Gastrocnemius medialis (tissue), 4 donors: ENCODE data around the gene LSM14A. TPM values are rescaled to one million over a fixed set of nuclear protein-coding genes. Genes with fewer than 3 reads are reported as not detected.
A peak's percentile ranks its signal among the peaks of the same experiment; 100 is the strongest.

Experiments used
- ATAC-seq, 2 donors: fragments of 150-250 bp; one replicate each; pipeline ENCODE4 v1.9.1; 2016
- DNase-seq, 2 donors: peaks; one replicate each; pipeline ENCODE4 v3.0.0-alpha.2; 2019
- H3K27ac ChIP-seq, 4 donors: fragments of 200-600 bp; sonication (generic); 1 replicate in 1 of 4; 2 replicates in 3 of 4; pipeline ENCODE4 v1.5.1; 2016 to 2018; ENCODE audit warnings: mild to moderate bottlenecking in 2 of 4, moderate library complexity in 1 of 4
- H3K27me3 ChIP-seq, 3 donors: fragments of 200-600 bp; sonication (generic) in 2 of 3; 1 replicate in 1 of 3; 2 replicates in 2 of 3; pipeline versions ENCODE4 v1.5.1 to v1.6.0; 2016 to 2019; ENCODE audit warnings: mild to moderate bottlenecking in 1 of 3, moderate library complexity in 1 of 3
- H3K36me3 ChIP-seq, 2 donors: fragments of 200-600 bp; sonication (generic) in 1 of 2; one replicate each; pipeline ENCODE4 v1.5.1; 2017 to 2018
- H3K4me1 ChIP-seq, 2 donors: fragments of 200-600 bp; sonication (generic) in 1 of 2; one replicate each; pipeline ENCODE4 v1.5.1; 2016 to 2017; ENCODE audit warnings: mild to moderate bottlenecking in 2 of 2
- H3K4me3 ChIP-seq, 4 donors: fragments of 200-600 bp; sonication (generic) in 3 of 4; 1 replicate in 1 of 4; 2 replicates in 3 of 4; pipeline ENCODE4 v1.5.1; 2016 to 2019; ENCODE audit warnings: mild to moderate bottlenecking in 2 of 4
- H3K9me3 ChIP-seq, 3 donors: fragments of 200-600 bp; sonication (generic) in 2 of 3; 1 replicate in 1 of 3; 2 replicates in 2 of 3; pipeline ENCODE4 v1.5.1; 2016 to 2019
- POLR2A ChIP-seq, 2 donors: fragments of 450-650 bp; IDR thresholded peaks; one replicate each; pipeline ENCODE4 v1.6.1; 2017; ENCODE audit warnings: antibody characterized with exemption in 2 of 2, mild to moderate bottlenecking in 2 of 2, moderate library complexity in 2 of 2
- in situ Hi-C, 4 donors: fragments of 200-750 bp; cut with MboI; loops; one replicate each; pipeline versions ENCODE4 v1.15.0 to v1.8.0; 2017; ENCODE audit warnings: low sequenced_read_pairs in 4 of 4
- intact Hi-C: fragments of 100-400 bp; cut with DNase I; formaldehyde crosslinking; loops from one replicate; pipeline ENCODE4 v1.15.1; 2023; ENCODE audit warnings: low total_unique reads
- total RNA-seq, 4 donors: library from RNA; depleted of rRNA; stranded (reverse); fragments of >200 nt; gene quantifications; one replicate each; pipeline versions ENCODE4 v1.1.0 to v1.2.3, GENCODE V29; 2016
- TF ChIP-seq, protein P1 (sequence below), 5 experiments: fragments of 450-650 bp in 3 of 5; fragments of 200-600 bp in 2 of 5; sonication (generic) in 2 of 5; IDR thresholded peaks in 4 of 5; conservative IDR thresholded peaks in 1 of 5; 1 replicate in 4 of 5; 2 replicates in 1 of 5; pipeline ENCODE4 v1.5.1; 2016 to 2019; ENCODE audit warnings: antibody characterized with exemption in 5 of 5, mild to moderate bottlenecking in 3 of 5, moderate library complexity in 3 of 5

Gene LSM14A
- total RNA-seq, 4 donors from 2014 or later = 104 to 120 (median 115) TPM

DNA sequence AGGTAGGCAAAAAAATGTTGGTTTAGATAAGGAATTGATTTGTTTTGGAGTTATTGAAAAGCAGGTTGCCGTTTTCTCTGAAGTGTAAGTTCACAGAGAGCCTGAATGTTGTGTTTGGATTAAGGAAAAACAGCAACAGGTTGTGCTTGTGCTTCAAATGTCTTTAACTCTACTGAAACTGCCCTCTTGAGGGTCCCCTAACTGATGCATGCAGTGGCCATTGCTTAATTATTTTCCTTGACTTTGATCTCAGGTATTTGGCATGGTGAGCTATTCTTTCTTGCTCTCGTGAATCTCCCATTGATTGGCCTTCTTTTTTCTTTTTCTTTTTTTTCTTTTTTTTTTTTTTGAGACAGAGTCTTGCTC, 85.2 kb downstream of the LSM14A start:
- intact Hi-C loops (loop anchor here (5.0 to 10.0 kb wide), 2 partner anchors 80 to 177 kb away; no protein-coding TSS in a partner anchor), in situ Hi-C loops (loop anchor here in 1 of 4 donors (10.0 kb wide), 1 partner anchor 57 kb away; no protein-coding TSS in a partner anchor)
- DNase-seq (no peak), ATAC-seq (no peak)
- Histone ChIP-seq H3K36me3 (no peaks in the 10 kb centered on the region), H3K4me1 (peaks cover 61 to 66% of the 10 kb centered on the region in 2 donors), H3K4me3 (no peak overlapping the region), H3K27me3 (no peaks in the 10 kb centered on the region), H3K9me3 (no peaks in the 10 kb centered on the region), H3K27ac (peak overlapping the region; percentile 91 to 98 (median 94))
- TF ChIP-seq, protein P1, sequence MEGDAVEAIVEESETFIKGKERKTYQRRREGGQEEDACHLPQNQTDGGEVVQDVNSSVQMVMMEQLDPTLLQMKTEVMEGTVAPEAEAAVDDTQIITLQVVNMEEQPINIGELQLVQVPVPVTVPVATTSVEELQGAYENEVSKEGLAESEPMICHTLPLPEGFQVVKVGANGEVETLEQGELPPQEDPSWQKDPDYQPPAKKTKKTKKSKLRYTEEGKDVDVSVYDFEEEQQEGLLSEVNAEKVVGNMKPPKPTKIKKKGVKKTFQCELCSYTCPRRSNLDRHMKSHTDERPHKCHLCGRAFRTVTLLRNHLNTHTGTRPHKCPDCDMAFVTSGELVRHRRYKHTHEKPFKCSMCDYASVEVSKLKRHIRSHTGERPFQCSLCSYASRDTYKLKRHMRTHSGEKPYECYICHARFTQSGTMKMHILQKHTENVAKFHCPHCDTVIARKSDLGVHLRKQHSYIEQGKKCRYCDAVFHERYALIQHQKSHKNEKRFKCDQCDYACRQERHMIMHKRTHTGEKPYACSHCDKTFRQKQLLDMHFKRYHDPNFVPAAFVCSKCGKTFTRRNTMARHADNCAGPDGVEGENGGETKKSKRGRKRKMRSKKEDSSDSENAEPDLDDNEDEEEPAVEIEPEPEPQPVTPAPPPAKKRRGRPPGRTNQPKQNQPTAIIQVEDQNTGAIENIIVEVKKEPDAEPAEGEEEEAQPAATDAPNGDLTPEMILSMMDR (IDR thresholded peaks at IDR 0.05 in 4 of 5, conservative IDR thresholded peaks at IDR 0.05 in 1 of 5) = no peak
- no peak for TF ChIP-seq POLR2A (IDR thresholded peaks at IDR 0.05)

DNA sequence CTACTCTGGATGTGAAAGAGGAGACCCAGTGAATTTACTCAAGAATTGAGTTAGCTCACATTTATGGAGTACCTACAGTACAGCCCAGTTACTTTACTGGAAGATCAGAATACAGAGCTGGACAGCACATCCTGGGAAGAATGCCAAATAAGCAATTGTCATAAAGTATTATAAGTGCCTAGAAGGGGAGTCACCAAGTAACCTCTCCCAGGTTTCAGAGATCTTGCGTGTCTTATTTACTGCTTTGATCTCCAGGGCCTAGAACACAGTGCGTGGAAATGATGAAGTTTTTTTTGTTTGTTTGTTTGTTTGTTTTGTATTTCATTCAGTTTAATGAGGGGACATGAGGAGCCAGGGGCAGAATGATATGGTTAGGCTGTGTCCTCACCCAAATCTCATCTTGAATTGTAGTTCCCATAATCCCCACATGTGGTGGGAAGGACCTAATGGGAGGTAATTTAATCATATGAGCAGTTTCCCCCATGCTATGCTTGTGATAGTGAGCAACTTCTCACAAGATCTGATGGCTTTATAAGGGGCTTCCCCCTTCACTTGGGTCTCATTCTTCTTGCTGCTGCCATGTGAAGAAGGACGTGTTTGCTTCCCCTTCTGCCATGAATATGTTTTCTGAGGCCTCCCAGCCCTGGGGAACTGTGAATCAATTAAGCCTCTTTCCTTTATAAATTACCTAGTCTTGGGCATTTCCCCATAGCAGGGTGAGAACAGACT, 87.2 kb downstream of the LSM14A start:
- peak overlapping the region; percentile 91 to 98 (median 94) for H3K27ac ChIP-seq
- H3K9me3 ChIP-seq = no peaks in the 10 kb centered on the region
- no peaks in the 10 kb centered on the region for H3K36me3 ChIP-seq
- peak; percentile 45 to 46 for ATAC-seq
- H3K27me3 ChIP-seq = no peaks in the 10 kb centered on the region
- intact Hi-C loops = loop anchor here (5.0 to 10.0 kb wide), 4 partner anchors 58 to 415 kb away; partner anchors contain the start of genes SCGB2B2 and ZNF302
- peaks cover 65 to 69% of the 10 kb centered on the region in 2 donors for H3K4me1 ChIP-seq
- TF ChIP-seq, protein P1 (IDR thresholded peaks at IDR 0.05 in 4 of 5, conservative IDR thresholded peaks at IDR 0.05 in 1 of 5) = no peak
- TF ChIP-seq POLR2A (IDR thresholded peaks at IDR 0.05) = no peak
- in situ Hi-C loops = loop anchor here in 1 of 4 donors (10.0 kb wide), 1 partner anchor 55 kb away; no protein-coding TSS in a partner anchor
- DNase-seq = no peak
- H3K4me3 ChIP-seq = no peak overlapping the region

DNA sequence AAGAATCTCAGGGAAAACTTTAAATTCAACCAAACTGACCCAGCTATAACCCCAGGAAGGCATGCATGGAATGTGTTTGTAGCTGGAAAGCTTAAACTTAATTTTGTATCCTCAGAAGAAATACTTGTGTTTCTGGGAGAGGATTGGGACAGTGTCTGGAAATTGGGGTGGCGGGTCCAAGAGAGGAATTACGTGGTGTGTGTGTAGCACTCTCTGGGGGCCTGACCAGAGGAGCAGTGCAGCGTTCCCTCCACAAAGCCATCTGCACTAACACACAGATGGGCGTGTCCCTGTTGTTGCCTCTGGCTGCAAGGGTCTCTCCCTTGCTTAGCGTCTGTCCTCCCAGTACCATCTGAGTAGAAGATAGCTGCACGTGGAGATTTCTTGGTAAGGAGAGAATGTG, 88.5 kb downstream of the LSM14A start:
- no peak overlapping the region for H3K4me3 ChIP-seq
- H3K27me3 ChIP-seq = no peaks in the 10 kb centered on the region
- ATAC-seq (no peak), DNase-seq (no peak)
- no peaks in the 10 kb centered on the region for H3K36me3 ChIP-seq
- in situ Hi-C loops = no loop called here
- no peaks in the 10 kb centered on the region for H3K9me3 ChIP-seq
- no peak for TF ChIP-seq POLR2A (IDR thresholded peaks at IDR 0.05)
- TF ChIP-seq, protein P1 (IDR thresholded peaks at IDR 0.05 in 4 of 5, conservative IDR thresholded peaks at IDR 0.05 in 1 of 5) = no peak
- H3K4me1 ChIP-seq = peaks cover 69 to 70% of the 10 kb centered on the region in 2 donors
- peak overlapping the region in 3 of 4 donors; percentile 10 to 58 (median 17) for H3K27ac ChIP-seq
- intact Hi-C loops = loop anchor here (5.0 to 10.0 kb wide), 2 partner anchors 57 to 414 kb away; partner anchors contain the start of genes SCGB2B2 and ZNF302

DNA sequence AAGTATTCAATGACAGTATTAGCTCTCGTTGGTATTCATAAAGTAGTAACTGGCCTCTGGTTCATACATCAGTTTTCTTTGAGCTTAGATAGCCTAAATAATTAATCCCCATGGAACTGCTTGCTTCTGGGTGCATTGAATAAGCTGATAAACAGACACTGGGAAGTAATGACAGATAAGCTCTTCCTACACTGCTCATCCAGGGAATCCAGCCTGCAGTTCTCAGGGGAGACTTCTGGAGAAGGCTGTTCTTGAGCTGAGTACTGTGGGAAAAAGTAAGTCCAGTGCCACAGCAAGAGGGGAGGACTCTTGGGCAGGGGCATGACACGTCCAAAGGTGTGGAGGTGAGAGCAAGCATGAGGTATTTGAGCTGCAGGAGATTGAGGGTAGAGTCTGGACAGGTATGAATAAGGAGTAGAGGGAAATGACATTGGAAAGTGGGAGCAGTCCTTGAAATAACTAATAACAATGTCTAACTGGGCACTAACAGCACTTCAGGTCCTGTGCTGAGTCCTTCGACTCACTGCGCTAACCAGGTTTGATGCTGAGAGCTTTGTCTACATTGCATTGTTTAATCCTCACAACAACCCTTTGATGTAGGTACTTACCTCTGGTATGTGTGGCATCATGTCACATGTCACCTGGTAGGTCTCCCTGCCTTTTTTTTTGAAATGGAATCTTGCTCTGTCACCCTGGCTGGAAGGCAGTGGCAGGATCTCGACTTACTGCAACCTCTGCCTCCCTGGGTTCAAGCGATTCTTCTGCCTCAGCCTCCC, 89.2 kb downstream of the LSM14A start:
- Histone ChIP-seq H3K36me3 (no peaks in the 10 kb centered on the region), H3K27me3 (no peaks in the 10 kb centered on the region), H3K9me3 (no peaks in the 10 kb centered on the region), H3K27ac (peak overlapping the region in 3 of 4 donors; percentile 10 to 58 (median 17)), H3K4me3 (no peak overlapping the region), H3K4me1 (peaks cover 63 to 70% of the 10 kb centered on the region in 2 donors)
- ATAC-seq (no peak), DNase-seq (no peak)
- in situ Hi-C loops = no loop called here
- intact Hi-C loops = loop anchor here (5.0 to 10.0 kb wide), 2 partner anchors 56 to 413 kb away; partner anchors contain the start of genes SCGB2B2 and ZNF302
- TF ChIP-seq, protein P1 (IDR thresholded peaks at IDR 0.05 in 4 of 5, conservative IDR thresholded peaks at IDR 0.05 in 1 of 5) = no peak
- TF ChIP-seq POLR2A (IDR thresholded peaks at IDR 0.05) = no peak
